GM21576 (cell line): ENCODE data around the gene MBOAT1.
"Not testable (repeated sequence)": the region's sequence is repeated elsewhere in the genome, so short reads cannot be mapped to it uniquely, and the experiment has no call there.

ENCODE experiments used
- ATAC-seq: cut with Tn5 transposase; IDR thresholded peaks from one replicate; pipeline ENCODE4 v1.9.1; 2021; ENCODE audit warnings: mild to moderate bottlenecking, moderate library complexity; ENCODE audit not compliant: unreplicated experiment

MBOAT1 gene

DNA sequence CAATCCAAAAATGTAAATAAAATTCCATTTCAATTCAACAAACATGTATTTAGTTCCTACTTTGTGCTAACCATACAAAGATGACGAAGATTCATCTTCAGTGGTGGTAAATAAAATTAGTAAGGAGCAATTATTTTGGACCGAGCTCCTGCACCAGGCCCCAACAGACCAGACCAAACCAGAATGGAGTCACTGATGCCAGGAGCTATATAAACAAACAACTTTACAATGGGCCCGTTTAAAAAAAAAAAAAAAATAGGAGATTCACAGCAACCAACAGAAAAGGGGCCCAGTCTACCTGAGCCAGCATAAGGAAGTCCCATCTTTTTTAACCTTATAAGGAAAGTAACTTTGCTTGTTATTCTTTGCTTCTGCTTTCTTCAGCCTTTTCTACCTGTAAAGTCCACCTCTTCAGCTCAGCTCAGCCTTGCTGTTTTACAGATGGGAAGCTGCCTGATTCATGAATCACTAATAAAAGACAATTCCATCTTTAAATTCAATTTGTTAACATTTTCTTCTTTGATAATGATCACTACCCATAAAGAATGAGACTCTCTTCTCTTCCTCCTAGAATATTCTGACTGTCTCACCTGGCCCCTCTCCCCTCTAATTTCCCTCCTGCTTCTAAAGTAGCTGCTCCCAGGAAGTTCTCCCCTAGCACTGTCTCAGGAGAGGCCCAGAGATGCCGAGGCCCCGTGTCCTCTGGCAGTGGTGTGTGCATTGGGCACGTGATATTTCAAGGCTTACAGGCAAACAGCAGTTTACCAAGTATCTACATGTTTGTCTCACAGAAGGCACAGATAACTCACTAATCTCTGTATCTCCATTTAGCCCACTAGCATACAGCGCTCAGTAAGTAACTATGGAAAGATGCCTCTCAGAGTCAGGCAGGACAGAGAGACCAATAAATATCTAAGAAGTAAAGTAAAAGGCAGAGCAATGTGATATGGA lies 8.4 kb downstream of the MBOAT1 start:
- ATAC-seq = no peak

DNA sequence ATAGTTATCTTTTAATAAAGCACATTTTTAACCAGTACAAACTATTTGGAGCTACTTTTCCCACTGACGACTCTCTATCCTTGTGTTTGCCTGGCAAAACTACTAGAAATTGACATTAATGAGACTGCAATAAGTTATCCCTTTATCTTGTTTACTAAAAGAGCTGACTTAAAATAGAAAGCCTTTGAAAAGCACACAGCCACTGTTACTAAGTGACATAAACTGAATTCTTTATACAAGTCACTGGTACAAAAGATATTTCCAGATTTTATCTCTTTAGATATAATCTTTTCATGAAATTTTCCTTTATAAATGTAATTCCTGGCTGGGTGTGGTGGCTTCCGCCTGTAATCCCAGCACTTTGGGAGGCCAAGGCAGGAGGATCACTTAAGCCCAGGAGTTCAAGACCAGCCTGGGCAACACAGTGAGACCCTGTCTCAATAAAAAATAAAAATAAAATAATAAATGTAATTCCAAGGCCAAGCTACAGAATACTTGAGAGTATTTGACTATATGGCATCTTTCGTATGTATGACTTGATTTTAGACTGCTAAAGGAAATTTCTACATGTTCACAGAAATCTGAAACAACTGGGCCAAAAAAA lies 9.5 kb downstream of the MBOAT1 start:
- ATAC-seq = no peak

DNA sequence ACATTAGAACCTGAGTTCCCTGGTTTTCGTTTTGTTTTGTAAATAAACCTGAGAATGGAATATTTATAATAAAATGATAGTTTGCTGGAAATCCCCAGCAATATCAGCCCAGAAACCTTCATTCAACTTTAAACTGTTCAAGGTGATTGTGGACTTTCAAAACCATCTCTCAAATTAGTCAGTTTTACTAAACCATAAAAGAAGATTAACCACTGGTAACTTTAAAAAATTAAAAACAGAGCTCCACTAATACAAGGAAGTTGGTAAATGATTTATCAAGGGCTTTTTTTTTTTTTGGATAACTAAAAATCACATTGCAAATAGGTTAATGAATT lies 10.0 kb downstream of the MBOAT1 start:
- peak; percentile 32 for ATAC-seq

DNA sequence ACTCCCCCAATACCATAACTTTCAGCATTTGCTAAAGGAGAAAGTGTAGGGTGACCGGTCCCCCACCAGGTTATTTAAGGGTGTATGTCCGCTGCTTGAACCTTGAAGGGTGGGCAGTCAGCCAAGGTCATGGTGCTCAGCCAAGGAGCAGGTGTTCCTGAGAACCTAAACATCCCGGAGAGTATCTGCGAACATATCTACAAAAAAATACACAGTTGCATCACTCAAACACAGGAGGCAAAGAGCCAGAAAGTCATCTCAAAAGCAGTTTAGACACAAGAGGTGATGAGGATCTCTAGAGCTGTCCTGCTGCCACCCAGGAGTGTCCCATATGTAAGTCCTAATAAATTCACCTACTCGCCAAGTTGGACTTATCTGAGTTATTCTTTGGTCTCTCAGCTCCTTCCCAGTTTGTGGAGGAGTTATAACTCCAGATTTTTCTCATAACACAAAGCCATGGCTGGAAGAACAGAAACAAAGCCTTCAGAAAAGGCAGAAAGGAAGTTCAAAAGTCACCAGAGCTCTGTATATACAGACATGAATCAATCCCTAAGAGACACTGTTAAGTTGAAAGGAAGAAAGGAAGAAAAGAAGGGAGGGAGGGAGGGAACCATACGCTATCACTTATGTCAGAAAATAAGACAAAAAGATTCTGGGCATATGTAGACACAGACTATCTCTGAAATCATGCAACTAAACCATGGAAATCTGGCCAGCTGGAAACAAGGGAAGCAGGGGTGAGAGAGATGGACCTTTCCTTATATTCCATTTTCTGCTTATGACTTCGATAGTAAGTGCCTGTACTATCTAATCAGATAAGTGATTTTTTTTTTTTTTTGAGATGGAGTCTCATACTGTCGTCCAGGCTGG lies 11.3 kb downstream of the MBOAT1 start:
- ATAC-seq = no peak

DNA sequence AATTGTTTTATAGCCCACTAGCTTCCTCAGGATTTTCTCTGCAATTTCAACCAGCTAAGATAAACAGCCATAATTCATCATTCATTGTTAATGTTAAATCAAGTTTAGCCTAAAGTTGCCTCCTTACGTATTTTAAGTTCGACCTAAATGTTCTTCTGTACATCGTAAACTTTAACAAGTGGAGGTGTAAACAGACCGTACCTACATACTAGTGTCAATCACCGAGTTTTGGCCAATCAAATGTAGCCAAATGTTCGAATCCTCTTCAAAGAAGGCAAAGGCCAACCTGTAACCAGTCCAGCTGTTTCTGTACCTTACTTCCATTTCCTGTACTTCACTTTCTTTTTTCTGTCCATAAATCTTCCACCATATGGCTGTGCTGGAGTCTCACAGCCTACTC lies 13.5 kb downstream of the MBOAT1 start:
- ATAC-seq = no peak

DNA sequence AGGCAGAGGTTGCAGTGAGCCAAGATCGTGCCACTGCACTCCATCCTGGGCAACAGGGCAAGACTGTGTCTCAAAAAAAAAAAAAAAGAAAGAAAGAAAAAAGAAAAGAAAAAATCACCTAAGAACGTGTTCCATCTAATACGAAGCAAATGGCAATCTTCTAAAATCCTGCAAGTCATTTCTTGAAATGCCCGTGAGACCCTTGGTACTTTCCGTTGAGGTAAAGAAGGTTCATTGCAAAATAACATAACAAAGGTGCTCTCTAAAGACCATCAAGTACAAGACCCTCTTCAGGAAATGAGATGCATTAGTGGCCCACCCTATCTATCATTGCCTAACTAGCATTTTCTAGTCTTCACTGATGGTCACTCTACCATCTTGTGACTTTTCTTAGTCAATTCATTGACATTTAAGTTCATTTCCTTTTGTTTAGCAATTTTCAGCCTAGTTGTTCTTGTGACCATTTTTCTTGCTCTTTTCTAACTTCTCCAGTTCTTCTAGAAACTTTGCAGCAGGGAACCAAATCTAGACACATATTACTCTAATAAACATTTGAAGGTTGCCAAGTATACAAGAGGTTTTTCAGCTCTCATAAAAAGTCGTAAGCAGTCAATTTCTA lies 14.0 kb downstream of the MBOAT1 start:
- no peak for ATAC-seq

DNA sequence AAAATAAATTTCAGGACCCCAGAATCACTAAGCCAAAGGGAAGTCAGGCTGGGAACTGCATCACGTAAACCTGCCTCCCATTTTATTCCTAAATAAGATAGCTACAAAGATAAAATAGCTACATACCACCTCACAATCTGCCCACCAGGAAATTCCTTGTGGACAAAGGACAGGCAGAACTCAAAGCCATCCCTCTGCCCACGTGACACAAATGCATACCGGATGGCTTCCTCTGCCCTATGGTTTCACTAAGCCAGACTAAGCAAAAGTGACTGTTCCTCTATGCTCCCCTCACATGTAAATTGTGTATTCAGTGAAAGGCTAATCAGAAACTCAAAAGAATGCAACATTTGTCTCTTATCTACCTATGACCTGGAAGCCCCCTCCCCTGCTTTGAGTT lies 15.0 kb downstream of the MBOAT1 start:
- no peak for ATAC-seq

DNA sequence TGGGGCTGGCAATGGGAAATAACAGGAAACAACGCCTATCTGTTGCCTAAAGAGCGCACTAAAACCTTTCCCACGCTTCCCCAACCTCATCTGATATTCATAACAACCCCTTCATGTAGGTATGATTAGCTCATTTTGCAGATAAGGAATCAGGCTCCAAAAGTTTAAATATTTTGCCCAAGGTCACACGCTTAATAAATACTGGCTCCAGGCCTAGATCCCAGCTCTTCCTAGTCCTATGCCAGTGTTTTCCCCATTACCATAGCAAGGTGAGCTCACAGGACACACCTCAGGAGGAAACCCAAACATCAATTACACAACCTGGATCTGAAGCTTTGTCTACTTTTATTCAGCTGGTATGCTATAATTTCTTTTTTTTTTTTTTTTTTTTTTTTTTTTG lies 19.6 kb downstream of the MBOAT1 start:
- no peak for ATAC-seq

DNA sequence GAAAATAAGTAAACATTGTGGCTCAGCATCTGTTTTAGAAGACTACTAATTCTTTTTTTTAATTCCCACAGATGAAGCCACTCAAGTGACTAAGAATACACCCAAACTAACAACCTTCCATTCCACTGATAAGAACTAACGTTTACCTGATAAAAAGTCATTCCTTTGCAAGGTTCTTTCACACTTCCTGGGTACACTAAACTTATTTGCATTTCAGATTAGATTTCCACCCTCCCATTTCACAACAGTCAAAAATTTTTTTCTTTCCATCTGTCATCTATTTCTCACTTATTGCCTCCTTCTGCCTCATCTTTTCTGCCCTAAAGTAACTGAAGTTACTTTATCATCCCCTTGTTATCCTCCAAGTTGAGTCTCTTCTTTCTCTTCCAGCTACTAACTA lies 20.3 kb downstream of the MBOAT1 start:
- no peak for ATAC-seq

DNA sequence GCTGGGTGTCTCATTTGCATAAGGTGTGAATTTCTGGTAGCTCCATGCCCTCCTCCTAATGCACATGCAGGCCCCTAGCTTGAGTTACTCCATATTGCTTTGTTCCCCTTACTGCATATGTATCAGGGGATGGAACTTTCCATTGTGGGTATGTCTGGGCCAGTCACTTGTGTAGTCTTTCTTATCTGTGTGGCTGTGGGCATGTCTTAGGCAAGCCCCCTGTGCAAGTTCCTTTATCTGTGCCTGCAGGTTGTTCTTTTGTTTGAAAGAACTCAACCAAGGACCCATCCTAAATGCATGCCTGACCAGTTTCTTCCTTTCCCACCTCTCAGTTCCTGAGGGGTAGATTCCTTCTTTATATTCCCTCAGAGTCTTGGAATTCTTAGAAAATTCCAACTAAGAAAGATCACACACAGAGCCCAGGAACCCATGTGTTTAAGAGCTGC lies 23.6 kb downstream of the MBOAT1 start:
- no peak for ATAC-seq

DNA sequence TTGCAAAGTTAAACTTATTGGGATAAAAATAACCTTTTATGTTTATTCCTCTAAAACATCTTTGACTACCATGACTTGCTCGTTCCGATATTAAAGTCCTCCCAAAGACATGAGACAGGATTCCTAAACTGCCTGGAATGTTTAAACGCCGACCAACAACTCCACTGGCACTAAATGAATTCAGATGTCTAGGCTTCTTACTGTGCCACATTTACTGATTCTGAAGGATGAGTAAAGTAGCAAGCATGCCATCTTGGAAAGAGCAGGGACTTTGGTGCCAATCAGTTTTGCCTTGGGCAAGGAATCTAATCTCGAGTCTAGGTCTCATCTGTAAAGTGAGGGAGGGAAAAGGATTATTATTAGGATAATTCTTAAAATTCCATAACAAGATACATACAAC lies 25.3 kb downstream of the MBOAT1 start:
- ATAC-seq = no peak

DNA sequence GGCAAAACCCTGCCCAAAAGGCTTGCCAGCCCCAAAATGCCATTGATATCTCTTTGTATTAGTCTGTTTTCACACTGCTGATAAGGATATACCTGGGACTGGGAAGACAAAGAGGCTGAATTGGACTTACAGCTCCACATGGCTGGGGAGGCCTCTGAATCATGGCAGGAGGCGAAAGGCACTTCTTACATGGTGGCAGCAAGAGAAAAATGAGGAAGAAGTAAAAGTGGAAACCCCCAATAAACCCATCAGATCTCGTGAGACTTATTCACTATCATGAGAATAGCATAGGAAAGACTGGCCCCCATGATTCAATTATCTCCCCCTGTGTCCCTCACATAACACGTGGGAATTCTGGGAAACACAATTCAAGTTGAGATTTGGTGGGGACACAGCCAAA lies 28.6 kb downstream of the MBOAT1 start:
- ATAC-seq = no peak

DNA sequence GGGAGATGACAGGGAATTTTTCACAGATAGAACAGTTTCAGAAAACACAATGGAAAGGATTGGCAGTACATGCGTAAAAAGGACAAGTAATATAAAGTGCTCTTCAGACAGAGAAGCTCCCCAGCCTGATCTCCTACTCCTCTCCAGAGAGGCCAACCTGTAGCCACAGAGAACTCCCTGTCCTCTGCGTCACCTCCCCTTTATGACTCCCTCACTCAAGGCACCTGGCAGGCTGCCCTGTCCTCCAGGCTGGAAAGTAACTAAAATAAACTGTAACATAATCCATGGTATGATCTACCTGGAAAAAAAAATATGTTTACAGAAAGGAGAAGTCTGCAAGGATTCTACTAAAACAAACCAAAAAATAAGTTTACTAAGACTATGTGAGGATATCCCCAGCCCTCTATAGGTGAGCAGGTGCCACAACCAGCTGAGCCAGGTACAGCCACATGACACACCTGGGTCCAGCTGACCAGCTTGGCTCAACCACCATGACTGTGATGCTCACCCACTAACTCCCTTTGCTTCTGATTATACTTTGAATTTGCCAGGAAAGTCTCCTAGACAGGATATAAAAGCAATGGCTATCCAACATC lies 29.2 kb downstream of the MBOAT1 start:
- ATAC-seq = no peak

DNA sequence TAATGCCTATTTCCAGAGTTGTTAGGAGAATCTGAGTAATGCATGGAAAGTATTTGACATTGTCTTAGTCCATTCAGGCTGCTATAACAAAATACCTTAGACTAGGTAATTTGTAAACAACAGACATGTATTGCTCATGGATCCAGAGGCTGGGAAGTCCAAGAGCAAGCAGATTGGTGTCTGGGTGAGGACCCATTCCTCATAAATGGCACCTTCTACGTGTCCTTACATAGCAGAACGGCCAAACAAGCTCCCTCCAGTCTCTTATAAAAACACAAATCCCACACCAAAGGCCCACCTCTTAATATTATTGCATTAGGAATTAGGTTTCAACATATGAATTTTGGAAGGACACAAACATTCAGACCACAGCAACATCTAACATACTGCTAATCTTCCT lies 30.2 kb downstream of the MBOAT1 start:
- no peak for ATAC-seq

DNA sequence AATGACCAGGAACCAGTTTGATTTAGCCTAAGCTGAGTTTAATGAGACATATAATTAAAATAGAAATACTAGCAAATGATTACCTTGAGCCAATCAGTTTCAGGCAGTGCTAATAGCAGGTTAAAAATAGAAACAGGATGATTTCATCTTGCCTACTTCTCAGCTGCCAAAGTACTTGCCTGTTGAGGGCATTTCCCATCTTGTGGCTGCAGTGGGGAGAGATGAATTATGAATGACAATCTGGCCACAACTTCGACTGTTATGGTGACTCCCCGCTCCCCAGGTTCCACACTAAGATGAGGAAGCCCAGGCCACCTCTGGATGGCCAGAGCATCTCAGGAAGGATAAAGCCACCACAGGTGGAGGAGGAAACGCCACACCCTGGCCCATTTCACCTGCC lies 31.3 kb downstream of the MBOAT1 start:
- ATAC-seq = no peak

DNA sequence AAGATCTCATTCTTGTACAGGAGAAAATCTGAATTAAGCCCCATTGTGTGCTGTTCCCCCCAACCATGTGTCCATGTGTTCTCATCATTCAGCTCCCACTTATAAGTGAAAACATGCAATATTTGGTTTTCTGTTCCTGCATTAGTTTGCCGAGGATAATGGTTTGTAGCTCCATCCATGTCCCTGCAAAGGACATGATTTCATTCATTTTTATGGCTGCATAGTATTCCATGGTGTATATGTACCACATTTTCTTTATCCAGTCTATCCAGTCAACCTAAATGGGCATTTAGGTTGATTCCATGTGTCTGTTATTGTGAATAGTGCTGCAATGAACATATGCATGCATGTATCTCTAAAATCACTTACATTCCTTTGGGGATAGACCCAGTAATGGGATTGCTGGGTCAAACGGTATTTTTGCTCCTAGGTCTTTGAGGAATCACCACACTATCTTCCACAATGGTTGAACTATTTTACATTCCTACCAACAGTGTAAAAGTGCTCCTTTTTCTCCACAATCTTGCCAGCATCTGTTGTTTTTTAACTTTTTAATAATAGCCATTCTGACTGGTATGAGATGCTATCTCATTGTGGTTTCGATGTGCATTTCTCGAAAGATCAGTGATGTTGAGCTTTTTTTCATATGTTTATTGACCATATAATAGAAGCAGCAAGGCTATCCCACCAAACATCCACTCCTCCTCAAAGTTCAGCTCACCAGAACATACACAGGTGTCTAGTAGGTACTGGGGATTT lies 32.8 kb downstream of the MBOAT1 start:
- not testable (repeated sequence) for ATAC-seq

DNA sequence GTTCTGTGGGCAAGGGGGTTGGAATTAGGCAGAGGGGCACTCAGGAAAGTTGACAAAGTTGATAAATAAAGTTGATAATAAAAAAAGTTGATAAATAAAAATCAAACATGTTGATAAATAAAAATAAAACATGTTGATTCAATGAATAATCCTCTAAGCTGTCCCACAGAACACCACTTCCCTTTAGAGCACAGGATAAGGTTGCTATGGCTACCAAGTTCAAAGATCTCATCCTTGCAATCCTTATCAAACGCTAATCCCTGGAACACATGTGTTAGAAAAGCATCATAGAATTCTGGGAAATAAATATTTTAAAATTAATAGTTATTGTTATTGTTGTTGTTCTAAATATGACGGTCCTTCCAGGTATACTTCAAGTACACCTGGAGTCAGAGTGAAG lies 33.9 kb downstream of the MBOAT1 start:
- ATAC-seq = no peak

DNA sequence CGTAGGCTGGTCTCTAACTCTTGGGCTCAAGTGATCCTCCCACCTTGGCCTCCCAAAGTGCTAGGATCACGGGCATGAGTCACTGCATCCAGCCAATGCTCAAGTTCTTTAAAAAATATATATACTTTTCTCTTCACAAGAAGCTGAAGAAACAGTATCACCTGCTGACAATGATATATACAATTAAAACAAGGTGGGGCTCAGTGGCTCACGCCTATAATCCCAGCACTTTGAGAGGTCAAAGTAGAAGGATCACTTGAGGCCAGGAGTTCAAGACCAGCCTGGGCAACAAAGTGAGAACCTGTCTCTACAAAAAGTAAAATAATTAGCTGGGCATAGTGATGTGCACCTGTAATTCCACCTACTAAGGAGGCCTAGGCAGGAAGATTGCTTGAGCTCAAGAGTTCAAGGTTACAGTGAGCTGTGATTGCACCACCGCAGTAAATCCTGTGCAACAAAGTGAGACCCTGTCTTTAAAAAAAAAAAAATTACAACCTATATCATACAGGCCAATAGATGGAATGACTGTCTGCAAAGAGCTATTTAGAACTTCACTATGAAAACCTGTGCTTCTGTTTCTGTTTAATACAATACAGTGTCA lies 36.4 kb downstream of the MBOAT1 start:
- ATAC-seq = no peak
